Lung (tissue), 12 donors: Measurements from ENCODE around the gene GAGE13. TPM values are rescaled to one million over a fixed set of nuclear protein-coding genes. Genes with fewer than 3 reads are reported as not detected.
A peak's percentile ranks its signal among the peaks of the same experiment; 100 is the strongest.

Experiments
- ATAC-seq: fragments of 200-7000 bp; cut with Tn5 transposase; one replicate; pipeline ENCODE4 v1.9.1; 2020; ENCODE audit warnings: moderate number of reproducible peaks; ENCODE audit not compliant: insufficient read depth, low FRiP score
- DNase-seq, 3 donors: peaks; one replicate each; pipeline ENCODE4 v3.0.0-alpha.2; 2013 to 2017
- H3K27ac ChIP-seq, 2 donors: one replicate each; pipeline ENCODE4 v1.5.1; 2013; ENCODE audit warnings: mild to moderate bottlenecking in 2 of 2, moderate library complexity in 2 of 2, control low read depth in 1 of 2, inconsistent platforms in 1 of 2, low read depth in 1 of 2, low read length in 1 of 2
- H3K27me3 ChIP-seq, 3 donors: one replicate each; pipeline ENCODE4 v1.5.1; 2013; ENCODE audit warnings: low read length in 2 of 3; ENCODE audit not compliant: control insufficient read depth in 3 of 3, insufficient read depth in 3 of 3
- H3K36me3 ChIP-seq, 4 donors: one replicate each; pipeline ENCODE4 v1.5.1; 2013; ENCODE audit warnings: low read length in 4 of 4, mild to moderate bottlenecking in 1 of 4, moderate library complexity in 1 of 4; ENCODE audit not compliant: control insufficient read depth in 4 of 4, insufficient read depth in 4 of 4
- H3K4me1 ChIP-seq, 5 donors: one replicate each; pipeline ENCODE4 v1.5.1; 2013; ENCODE audit warnings: low read length in 5 of 5, mild to moderate bottlenecking in 2 of 5, moderate library complexity in 1 of 5; ENCODE audit not compliant: control insufficient read depth in 5 of 5, insufficient read depth in 5 of 5
- H3K4me3 ChIP-seq: one replicate; pipeline ENCODE4 v1.5.1; 2013; ENCODE audit warnings: mild to moderate bottlenecking, control low read depth, moderate library complexity
- H3K9ac ChIP-seq, 2 donors: one replicate each; pipeline ENCODE4 v1.5.1; 2013; ENCODE audit warnings: low read length in 2 of 2, control low read depth in 1 of 2; ENCODE audit not compliant: insufficient read depth in 1 of 2
- H3K9me3 ChIP-seq, 4 donors: one replicate each; pipeline ENCODE4 v1.5.1; 2013; ENCODE audit warnings: low read length in 3 of 4, mild to moderate bottlenecking in 1 of 4, moderate library complexity in 1 of 4; ENCODE audit not compliant: control insufficient read depth in 4 of 4, insufficient read depth in 3 of 4
- CTCF ChIP-seq: IDR thresholded peaks from 2 replicates; pipeline ENCODE4 v1.5.1; 2012; ENCODE audit warnings: mild to moderate bottlenecking; ENCODE audit errors: control extremely low read depth, extremely low read depth
- WGBS, 2 donors: extraction: QIAGEN DNeasy Blood & Tissue Kit; methylation state at CpG; one replicate each; pipeline ENCODE4 v1.1.7; 2013; 5-methylcytosine and 5-hydroxymethylcytosine counted together
- polyA plus RNA-seq, 2 donors: library from polyadenylated mRNA; stranded (reverse); fragments of 200-250 nt; gene quantifications; one replicate each; pipeline ENCODE4 v1.2.1, GENCODE V29; 2013
- total RNA-seq, 2 donors: library from RNA; depleted of rRNA in 1 of 2; stranded (reverse); fragments of >200 nt in 1 of 2; gene quantifications; one replicate each; pipeline ENCODE4 v1.2.1, GENCODE V29; 2014 to 2021
- donor health status: control.
- donor health status: control.
- donor health status: Bipolar disorder and iron deficiency.
- donor health status: healthy.
- donor health status: DM: yes; HTN: yes; CAD: no.

GAGE13 gene
- total and polyA plus RNA-seq, 4 donors = not detected

- ATAC-seq = peak; percentile 41
- 41 to 64% methylated on average over 13 to 15 of the region's 15 CpGs for WGBS, 2 donors
- H3K9ac ChIP-seq = no peak overlapping the region
- H3K27ac ChIP-seq = peak overlapping the region; percentile 14 to 69
- peaks cover 0 to 2% (median 0%) of the 10 kb centered on the region in 5 donors for H3K4me1 ChIP-seq
- H3K9me3 ChIP-seq = no peaks in the 10 kb centered on the region
- TF ChIP-seq CTCF = no peak
- H3K4me3 ChIP-seq = no peak overlapping the region
- peak in 2 of 3 donors; percentile 25 to 56 for DNase-seq
- H3K36me3 ChIP-seq = no peaks in the 10 kb centered on the region
- no peaks in the 10 kb centered on the region for H3K27me3 ChIP-seq
Observed at GRCh38 chrX:49308604-49309269, 22.6 kb upstream of the GAGE13 start.

- Histone ChIP-seq H3K9ac (peak overlapping the region in 1 of 2 donors; percentile 67), H3K4me3 (no peak overlapping the region), H3K27me3 (peaks cover 0 to 3% (median 0%) of the 10 kb centered on the region in 3 donors), H3K36me3 (no peaks in the 10 kb centered on the region), H3K27ac (peak overlapping the region; percentile 14 to 74), H3K9me3 (no peaks in the 10 kb centered on the region), H3K4me1 (peaks cover 0 to 2% (median 0%) of the 10 kb centered on the region in 5 donors)
- TF ChIP-seq CTCF = no peak
- ATAC-seq (no peak), DNase-seq (peak; percentile 40 to 78 (median 71))
- WGBS, 2 donors = 6 to 29% methylated on average over 8 of the region's 8 CpGs
Observed at GRCh38 chrX:49309401-49309981, 21.9 kb upstream of the GAGE13 start.

- H3K27me3 ChIP-seq = peaks cover 0 to 3% (median 0%) of the 10 kb centered on the region in 3 donors
- no peak overlapping the region for H3K4me3 ChIP-seq
- H3K4me1 ChIP-seq = peaks cover 0 to 2% (median 0%) of the 10 kb centered on the region in 5 donors
- 83% methylated on average over 17 to 18 of the region's 18 CpGs for WGBS, 2 donors
- no peaks in the 10 kb centered on the region for H3K36me3 ChIP-seq
- no peak overlapping the region for H3K9ac ChIP-seq
- DNase-seq (no peak), ATAC-seq (no peak)
- H3K9me3 ChIP-seq = no peaks in the 10 kb centered on the region
- no peak overlapping the region for H3K27ac ChIP-seq
- no peak for TF ChIP-seq CTCF
Observed at GRCh38 chrX:49310371-49310770, 21.0 kb upstream of the GAGE13 start.
